HL-60/S4 treated with phorbol 12-myristate 13-acetate at 8.2 ng/mL for 4 days and 3 days (cell line): ENCODE results near the gene MAN1C1.

ENCODE experiments used
- in situ Hi-C: fragments of 300-500 bp; cut with MboI; formaldehyde crosslinking; loops from 2 replicates; pipeline ENCODE4 v1.15.0; 2022; ENCODE audit warnings: low sequenced_read_pairs

The MAN1C1 gene

GRCh38 chr1:25810341-25811299 lies 194.0 kb downstream of the MAN1C1 start:
- in situ Hi-C loops: no loop called here

- in situ Hi-C loops: no loop called here
Measured at GRCh38 chr1:25811384-25812082, 194.9 kb downstream of the MAN1C1 start.

GRCh38 chr1:25813071-25813733 lies 196.6 kb downstream of the MAN1C1 start:
- in situ Hi-C loops: no loop called here

- in situ Hi-C loops: no loop called here
Measured at GRCh38 chr1:25813734-25814471, 197.3 kb downstream of the MAN1C1 start.

GRCh38 chr1:25814549-25815087 lies 198.0 kb downstream of the MAN1C1 start:
- in situ Hi-C loops: no loop called here

- in situ Hi-C loops: no loop called here
Measured at GRCh38 chr1:25815208-25816111, 198.9 kb downstream of the MAN1C1 start.

- in situ Hi-C loops: no loop called here
Measured at GRCh38 chr1:25816112-25816718, 199.6 kb downstream of the MAN1C1 start.

GRCh38 chr1:25817840-25818501 lies 201.4 kb downstream of the MAN1C1 start:
- in situ Hi-C loops: no loop called here

GRCh38 chr1:25818569-25818968 lies 202.0 kb downstream of the MAN1C1 start:
- in situ Hi-C loops: no loop called here

- in situ Hi-C loops: no loop called here
Measured at GRCh38 chr1:25819491-25820246, 203.1 kb downstream of the MAN1C1 start, which contains the start of gene MTFR1L. Gene MTFR1L, plus strand, starts transcription at chr1:25819954. Its CDS starts 3,151 bp downstream, at chr1:25823105.

- in situ Hi-C loops: no loop called here
Measured at GRCh38 chr1:25820247-25821111, 203.9 kb downstream of the MAN1C1 start.

GRCh38 chr1:25821112-25821476 lies 204.5 kb downstream of the MAN1C1 start:
- in situ Hi-C loops: no loop called here

GRCh38 chr1:25821630-25822091 lies 205.1 kb downstream of the MAN1C1 start:
- in situ Hi-C loops: no loop called here

- in situ Hi-C loops: no loop called here
Measured at GRCh38 chr1:25825605-25826004, 209.0 kb downstream of the MAN1C1 start.

- in situ Hi-C loops: no loop called here
Measured at GRCh38 chr1:25826571-25826970, 210.0 kb downstream of the MAN1C1 start.

GRCh38 chr1:25828491-25828890 lies 211.9 kb downstream of the MAN1C1 start:
- in situ Hi-C loops: no loop called here

- in situ Hi-C loops: no loop called here
Measured at GRCh38 chr1:25829046-25829445, 212.5 kb downstream of the MAN1C1 start.
